ENCODE results near the gene CRHR1.

Gene CRHR1

DNA sequence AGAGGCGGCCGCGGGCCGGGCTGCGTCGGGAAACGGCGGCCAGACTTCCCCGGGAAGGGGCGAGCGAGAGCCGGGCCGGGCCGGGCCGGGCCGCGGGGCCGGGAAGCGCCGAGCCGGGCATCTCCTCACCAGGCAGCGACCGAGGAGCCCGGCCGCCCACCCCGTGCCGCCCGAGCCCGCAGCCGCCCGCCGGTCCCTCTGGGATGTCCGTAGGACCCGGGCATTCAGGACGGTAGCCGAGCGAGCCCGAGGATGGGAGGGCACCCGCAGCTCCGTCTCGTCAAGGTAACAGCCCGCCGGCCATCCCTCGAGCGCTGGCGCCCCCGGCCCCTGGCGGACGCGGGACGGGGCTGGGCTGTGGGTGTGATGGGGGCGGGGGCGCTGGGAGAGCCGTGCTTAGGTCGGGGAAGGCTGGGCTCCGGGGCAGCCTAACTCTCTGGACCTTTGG lies at the start of gene CRHR1:
Gene CRHR1 (plus strand): TSS at position 28 of the 448 bp plus-strand sequence. CDS start 225 bp downstream, at position 253.
- H3K36me3 ChIP-seq (replicated peaks; ENCODE audit: insufficient read depth, low read length) = no peaks in the 10 kb centered on the region
- peaks cover 83% of the 10 kb centered on the region for H3K27me3 ChIP-seq (replicated peaks; ENCODE audit: insufficient read depth, low read length)
- H3K4me2 ChIP-seq (ENCODE audit: low read depth, low read length) = peak within 1 kb of the TSS; percentile 49; the same call in 1 of the 2 replicates
- DNase-seq = no peak
- H3K4me1 ChIP-seq (ENCODE audit: low read length) = no peaks in the 10 kb centered on the region
- no peaks in the 10 kb centered on the region for H3F3A ChIP-seq (ENCODE audit: insufficient read depth, low read length)
- no peaks in the 10 kb centered on the region for H4K20me1 ChIP-seq (ENCODE audit: insufficient read depth, low read length)
- H2AFZ ChIP-seq (ENCODE audit: low read length) = 0 out of 2 replicates have a peak within 1 kb of the TSS, but pooled peaks have one; percentile 15
- no peaks in the 10 kb centered on the region for H3K79me2 ChIP-seq (ENCODE audit: low read length)
- no peaks in the 10 kb centered on the region for H3K9me2 ChIP-seq (replicated peaks; ENCODE audit: insufficient read depth, low read length)
- H3K9me3 ChIP-seq (replicated peaks; ENCODE audit: insufficient read depth, low read length) = no peaks in the 10 kb centered on the region
- H3K27ac ChIP-seq (ENCODE audit: low read length) = no peak within 1 kb of the TSS
- H3K9ac ChIP-seq (ENCODE audit: low read length) = no peak within 1 kb of the TSS
- TF ChIP-seq, protein P1, sequence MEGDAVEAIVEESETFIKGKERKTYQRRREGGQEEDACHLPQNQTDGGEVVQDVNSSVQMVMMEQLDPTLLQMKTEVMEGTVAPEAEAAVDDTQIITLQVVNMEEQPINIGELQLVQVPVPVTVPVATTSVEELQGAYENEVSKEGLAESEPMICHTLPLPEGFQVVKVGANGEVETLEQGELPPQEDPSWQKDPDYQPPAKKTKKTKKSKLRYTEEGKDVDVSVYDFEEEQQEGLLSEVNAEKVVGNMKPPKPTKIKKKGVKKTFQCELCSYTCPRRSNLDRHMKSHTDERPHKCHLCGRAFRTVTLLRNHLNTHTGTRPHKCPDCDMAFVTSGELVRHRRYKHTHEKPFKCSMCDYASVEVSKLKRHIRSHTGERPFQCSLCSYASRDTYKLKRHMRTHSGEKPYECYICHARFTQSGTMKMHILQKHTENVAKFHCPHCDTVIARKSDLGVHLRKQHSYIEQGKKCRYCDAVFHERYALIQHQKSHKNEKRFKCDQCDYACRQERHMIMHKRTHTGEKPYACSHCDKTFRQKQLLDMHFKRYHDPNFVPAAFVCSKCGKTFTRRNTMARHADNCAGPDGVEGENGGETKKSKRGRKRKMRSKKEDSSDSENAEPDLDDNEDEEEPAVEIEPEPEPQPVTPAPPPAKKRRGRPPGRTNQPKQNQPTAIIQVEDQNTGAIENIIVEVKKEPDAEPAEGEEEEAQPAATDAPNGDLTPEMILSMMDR (IDR thresholded peaks at IDR 0.05; ENCODE audit: low read length) = no peak
- TF ChIP-seq EZH2phosphoT487 (IDR thresholded peaks at IDR 0.05; ENCODE audit: low read length) (no peak), EZH2 (optimal IDR thresholded peaks at IDR 0.05; ENCODE audit: low read depth, low read length) (no peak)
- H3K4me3 ChIP-seq (ENCODE audit: low read length) = peak within 1 kb of the TSS; percentile 41

DNA sequence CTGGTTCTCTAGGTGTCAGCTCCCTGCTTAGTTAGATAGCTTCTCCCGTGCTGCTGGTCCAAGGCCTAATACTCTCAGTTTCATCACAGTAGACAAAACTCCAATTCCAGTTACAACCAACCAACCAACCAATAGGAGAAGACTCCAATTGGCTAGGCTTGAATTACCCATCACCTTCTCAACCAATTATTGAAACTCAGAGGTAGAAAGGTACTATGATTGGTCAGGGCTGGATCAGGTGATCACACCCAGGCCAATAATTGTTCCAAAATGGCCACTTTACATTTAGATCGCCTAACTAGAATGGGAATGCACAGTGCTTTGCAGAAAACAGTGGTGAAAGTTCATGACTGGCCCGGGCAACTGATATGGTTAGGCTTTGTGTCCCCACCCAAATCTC lies 49.5 kb upstream of the CRHR1 start:
- Histone ChIP-seq H3K36me3 (replicated peaks; ENCODE audit: insufficient read depth, low read length) (no peaks in the 10 kb centered on the region), H3K9ac (ENCODE audit: low read length) (no peak overlapping the region), H2AFZ (ENCODE audit: low read length) (no peak overlapping the region), H3K4me2 (ENCODE audit: low read depth, low read length) (no peak overlapping the region), H3F3A (ENCODE audit: insufficient read depth, low read length) (no peaks in the 10 kb centered on the region), H3K4me1 (ENCODE audit: low read length) (no peaks in the 10 kb centered on the region), H3K9me3 (replicated peaks; ENCODE audit: insufficient read depth, low read length) (no peaks in the 10 kb centered on the region), H3K27ac (ENCODE audit: low read length) (no peak overlapping the region), H3K27me3 (replicated peaks; ENCODE audit: insufficient read depth, low read length) (peaks cover 18% of the 10 kb centered on the region), H3K4me3 (ENCODE audit: low read length) (no peak overlapping the region), H3K79me2 (ENCODE audit: low read length) (no peaks in the 10 kb centered on the region), H4K20me1 (ENCODE audit: insufficient read depth, low read length) (no peaks in the 10 kb centered on the region), H3K9me2 (replicated peaks; ENCODE audit: insufficient read depth, low read length) (no peaks in the 10 kb centered on the region)
- DNase-seq = no peak
- no peak for TF ChIP-seq EZH2 (optimal IDR thresholded peaks at IDR 0.05; ENCODE audit: low read depth, low read length)
- TF ChIP-seq EZH2phosphoT487 (IDR thresholded peaks at IDR 0.05; ENCODE audit: low read length) = no peak
- TF ChIP-seq, protein P1 (IDR thresholded peaks at IDR 0.05; ENCODE audit: low read length) = no peak

DNA sequence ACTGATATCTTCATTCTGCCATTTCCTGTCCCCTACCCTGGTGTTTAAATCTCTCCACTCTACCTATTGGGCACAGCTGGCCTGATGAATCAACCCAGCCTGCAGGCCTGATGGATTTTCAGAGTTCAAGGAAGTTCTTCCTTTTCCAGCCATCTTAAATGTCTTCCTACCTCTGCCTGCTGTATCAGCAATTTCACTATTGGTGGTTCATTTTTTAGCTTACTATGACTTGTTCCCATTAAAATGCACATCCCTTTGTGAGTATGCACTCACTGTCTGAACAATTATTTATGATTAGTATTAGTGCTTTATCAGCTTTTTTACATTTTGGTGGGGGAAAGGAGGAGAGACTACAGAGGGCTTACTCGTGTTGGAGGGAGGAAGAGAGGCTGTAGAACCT lies 48.6 kb upstream of the CRHR1 start:
- H3K27ac ChIP-seq (ENCODE audit: low read length) = no peak overlapping the region
- H3F3A ChIP-seq (ENCODE audit: insufficient read depth, low read length) = no peaks in the 10 kb centered on the region
- H3K4me3 ChIP-seq (ENCODE audit: low read length) = no peak overlapping the region
- no peaks in the 10 kb centered on the region for H3K36me3 ChIP-seq (replicated peaks; ENCODE audit: insufficient read depth, low read length)
- no peak for DNase-seq
- H2AFZ ChIP-seq (ENCODE audit: low read length) = no peak overlapping the region
- no peak overlapping the region for H3K9ac ChIP-seq (ENCODE audit: low read length)
- no peaks in the 10 kb centered on the region for H3K79me2 ChIP-seq (ENCODE audit: low read length)
- no peak overlapping the region for H3K4me2 ChIP-seq (ENCODE audit: low read depth, low read length)
- TF ChIP-seq, protein P1 (IDR thresholded peaks at IDR 0.05; ENCODE audit: low read length) = no peak
- no peak for TF ChIP-seq EZH2 (optimal IDR thresholded peaks at IDR 0.05; ENCODE audit: low read depth, low read length)
- TF ChIP-seq EZH2phosphoT487 (IDR thresholded peaks at IDR 0.05; ENCODE audit: low read length) = no peak
- H3K9me2 ChIP-seq (replicated peaks; ENCODE audit: insufficient read depth, low read length) = no peaks in the 10 kb centered on the region
- no peaks in the 10 kb centered on the region for H4K20me1 ChIP-seq (ENCODE audit: insufficient read depth, low read length)
- H3K27me3 ChIP-seq (replicated peaks; ENCODE audit: insufficient read depth, low read length) = peaks cover 18% of the 10 kb centered on the region
- no peaks in the 10 kb centered on the region for H3K4me1 ChIP-seq (ENCODE audit: low read length)
- no peaks in the 10 kb centered on the region for H3K9me3 ChIP-seq (replicated peaks; ENCODE audit: insufficient read depth, low read length)
